Skin of body (tissue), 2 donors: ENCODE results near the gene RAD51. TPM values are rescaled to one million over a fixed set of nuclear protein-coding genes. Genes with fewer than 3 reads are reported as not detected.

Experiments
- DNase-seq: peaks from one replicate; lab custom pipeline; 2025; lab: John Stamatoyannopoulos, UW
- total RNA-seq: library from RNA; depleted of rRNA; stranded (reverse); fragments of >200 nt; gene quantifications from one replicate; pipeline ENCODE4 v1.2.3, GENCODE V29; 2014

RAD51 gene
- total RNA-seq, 1 donor from 2014 or later = 3.7 TPM

- no peak for DNase-seq
These were observed 27.4 kb downstream of the RAD51 start for GRCh38 chr15:40722354-40722753.

GRCh38 chr15:40722934-40723333, 28.0 kb downstream of the RAD51 start:
- no peak for DNase-seq

- no peak for DNase-seq
These were observed 28.9 kb downstream of the RAD51 start for GRCh38 chr15:40723919-40724318.

GRCh38 chr15:40731034-40731433, 36.1 kb downstream of the RAD51 start:
- no peak for DNase-seq

GRCh38 chr15:40736575-40736974, 41.6 kb downstream of the RAD51 start:
- DNase-seq = no peak

GRCh38 chr15:40737048-40737447, 42.1 kb downstream of the RAD51 start:
- no peak for DNase-seq

GRCh38 chr15:40739047-40739446, 44.1 kb downstream of the RAD51 start:
- DNase-seq = no peak

GRCh38 chr15:40739854-40740253, 44.9 kb downstream of the RAD51 start:
- no peak for DNase-seq

GRCh38 chr15:40743485-40743901, 48.5 kb downstream of the RAD51 start:
- DNase-seq = no peak

GRCh38 chr15:40743921-40744814, 49.2 kb downstream of the RAD51 start:
- no peak for DNase-seq

- no peak for DNase-seq
These were observed 49.8 kb downstream of the RAD51 start for GRCh38 chr15:40744815-40745152.

- no peak for DNase-seq
These were observed 52.0 kb downstream of the RAD51 start for GRCh38 chr15:40746916-40747418.

GRCh38 chr15:40747685-40748631, 53.0 kb downstream of the RAD51 start:
- no peak for DNase-seq

- no peak for DNase-seq
These were observed 54.2 kb downstream of the RAD51 start for GRCh38 chr15:40749151-40749630.

- DNase-seq = no peak
These were observed 55.9 kb downstream of the RAD51 start for GRCh38 chr15:40750885-40751284.

GRCh38 chr15:40751745-40752144, 56.8 kb downstream of the RAD51 start:
- no peak for DNase-seq

- DNase-seq = no peak
These were observed 59.6 kb downstream of the RAD51 start for GRCh38 chr15:40754574-40754882.

- peak; percentile 92 for DNase-seq
These were observed 60.2 kb downstream of the RAD51 start, which contains the start of gene RMDN3 for GRCh38 chr15:40754883-40755811. TSS of gene RMDN3 (minus strand) at chr15:40755254. CDS start at chr15:40754783, 471 bp downstream.

- no peak for DNase-seq
These were observed 60.8 kb downstream of the RAD51 start for GRCh38 chr15:40755812-40756208.

- no peak for DNase-seq
These were observed 62.0 kb downstream of the RAD51 start for GRCh38 chr15:40756938-40757337.

GRCh38 chr15:40759961-40760360, 65.0 kb downstream of the RAD51 start:
- DNase-seq = no peak
